Measurements from ENCODE around the gene CDK16. TPM values are rescaled to one million over a fixed set of nuclear protein-coding genes. Genes with fewer than 3 reads are reported as not detected.

The CDK16 gene
- total and polyA plus RNA-seq, 2 donors (not counting 3 experiments of a cell fraction or from before 2014, with no cell fraction given): 99.9 to 149 TPM

DNA sequence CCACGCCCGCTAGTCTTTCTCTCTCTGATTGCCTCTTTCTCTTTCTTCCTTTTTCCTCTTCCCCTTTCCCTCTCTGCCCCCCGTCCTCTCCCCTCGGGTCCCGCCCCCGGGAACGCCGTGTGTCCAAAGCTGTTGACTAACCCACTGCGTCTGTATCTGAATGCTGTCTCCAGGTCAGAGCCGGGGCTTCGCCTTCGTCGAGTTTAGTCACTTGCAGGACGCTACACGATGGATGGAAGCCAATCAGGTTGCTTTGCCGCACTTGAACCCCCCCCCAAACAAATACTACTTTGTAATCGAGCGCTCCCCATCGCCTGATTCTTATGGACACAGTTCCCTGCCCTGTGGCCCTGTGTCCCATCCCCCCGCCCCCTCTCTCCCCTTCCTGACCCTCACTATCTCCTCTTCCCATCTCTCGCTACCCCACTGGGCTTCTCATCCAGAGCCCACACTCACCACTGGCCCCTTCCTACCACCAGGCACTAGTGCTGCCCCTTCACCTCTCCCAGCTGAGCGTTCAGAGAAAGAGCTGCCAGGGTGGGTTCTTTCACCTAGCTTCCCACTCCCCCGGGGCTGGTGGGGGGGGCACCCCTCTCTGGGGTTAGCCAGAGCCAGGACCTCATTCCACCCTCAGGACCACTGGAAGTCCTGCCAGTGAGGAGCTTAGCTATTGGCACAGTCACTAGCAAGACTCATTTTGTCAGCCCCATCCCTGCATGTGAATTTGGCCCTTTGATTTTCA is 43.5 kb upstream of the CDK16 start:
- Histone ChIP-seq H3K79me2 (ENCODE audit: control insufficient read depth, insufficient read depth, low read length) (no peaks in the 10 kb centered on the region), H3K4me1 (ENCODE audit: control insufficient read depth, extremely low read depth, insufficient read depth, low read length) (no peaks in the 10 kb centered on the region), H3K9me1 (replicated peaks; ENCODE audit: control insufficient read depth, extremely low read depth, insufficient read depth, low read length) (no peaks in the 10 kb centered on the region), H3K36me3 (ENCODE audit: control insufficient read depth in 2 of 2, extremely low read depth in 1 of 2, insufficient read depth in 2 of 2, low read length in 2 of 2) (peaks cover 0 to 54% of the 10 kb centered on the region in 2 experiments), H3K4me2 (ENCODE audit: insufficient read depth, low read length) (no peak overlapping the region), H3K4me3 (replicated peaks in 1 of 3; ENCODE audit: insufficient read depth in 1 of 3, low read depth in 1 of 3, low read length in 3 of 3) (no peak overlapping the region), H3K27me3 (ENCODE audit: control insufficient read depth in 2 of 2, insufficient read depth in 2 of 2, low read length in 2 of 2) (no peaks in the 10 kb centered on the region), H3K9me3 (replicated peaks; ENCODE audit: control insufficient read depth, insufficient read depth, low read length) (no peaks in the 10 kb centered on the region), H3K9ac (replicated peaks; ENCODE audit: extremely low read depth, insufficient read depth, low read length) (no peak overlapping the region), H2AFZ (ENCODE audit: low read depth, low read length) (no peak overlapping the region), H3K27ac (ENCODE audit: insufficient read depth, low read depth, low read length) (no peak overlapping the region), H4K20me1 (replicated peaks; ENCODE audit: control insufficient read depth, extremely low read depth, insufficient read depth, low read length) (no peaks in the 10 kb centered on the region)
- ChIA-PET CTCF (no interaction called here), POLR2A (no interaction called here)
- FAIRE-seq: no peak
- TF ChIP-seq JUN (IDR thresholded peaks at IDR 0.05; ENCODE audit: borderline replicate concordance, insufficient read depth, insufficient read length, low read depth) (no peak), MYC (IDR thresholded peaks at IDR 0.05; ENCODE audit: low read depth, low read length) (no peak), EZH2 (IDR thresholded peaks at IDR 0.05; ENCODE audit: borderline replicate concordance, low read depth, low read length, severe bottlenecking) (no peak), FOS (IDR thresholded peaks at IDR 0.05; ENCODE audit: borderline replicate concordance, insufficient read depth, low read length) (no peak), GATA2 (IDR thresholded peaks at IDR 0.05; ENCODE audit: insufficient read depth, insufficient read length, low read depth, low read length) (no peak), POLR2A (IDR thresholded peaks at IDR 0.05; ENCODE audit: low read depth, low read length) (no peak), POLR2AphosphoS5 (IDR thresholded peaks at IDR 0.05; ENCODE audit: insufficient read depth, low read depth, low read length) (no peak)
- TF ChIP-seq, protein P1, sequence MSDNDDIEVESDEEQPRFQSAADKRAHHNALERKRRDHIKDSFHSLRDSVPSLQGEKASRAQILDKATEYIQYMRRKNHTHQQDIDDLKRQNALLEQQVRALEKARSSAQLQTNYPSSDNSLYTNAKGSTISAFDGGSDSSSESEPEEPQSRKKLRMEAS (IDR thresholded peaks at IDR 0.05; ENCODE audit: insufficient read depth, insufficient read length): no peak
- TF ChIP-seq, protein P2, sequence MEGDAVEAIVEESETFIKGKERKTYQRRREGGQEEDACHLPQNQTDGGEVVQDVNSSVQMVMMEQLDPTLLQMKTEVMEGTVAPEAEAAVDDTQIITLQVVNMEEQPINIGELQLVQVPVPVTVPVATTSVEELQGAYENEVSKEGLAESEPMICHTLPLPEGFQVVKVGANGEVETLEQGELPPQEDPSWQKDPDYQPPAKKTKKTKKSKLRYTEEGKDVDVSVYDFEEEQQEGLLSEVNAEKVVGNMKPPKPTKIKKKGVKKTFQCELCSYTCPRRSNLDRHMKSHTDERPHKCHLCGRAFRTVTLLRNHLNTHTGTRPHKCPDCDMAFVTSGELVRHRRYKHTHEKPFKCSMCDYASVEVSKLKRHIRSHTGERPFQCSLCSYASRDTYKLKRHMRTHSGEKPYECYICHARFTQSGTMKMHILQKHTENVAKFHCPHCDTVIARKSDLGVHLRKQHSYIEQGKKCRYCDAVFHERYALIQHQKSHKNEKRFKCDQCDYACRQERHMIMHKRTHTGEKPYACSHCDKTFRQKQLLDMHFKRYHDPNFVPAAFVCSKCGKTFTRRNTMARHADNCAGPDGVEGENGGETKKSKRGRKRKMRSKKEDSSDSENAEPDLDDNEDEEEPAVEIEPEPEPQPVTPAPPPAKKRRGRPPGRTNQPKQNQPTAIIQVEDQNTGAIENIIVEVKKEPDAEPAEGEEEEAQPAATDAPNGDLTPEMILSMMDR (IDR thresholded peaks at IDR 0.05; ENCODE audit: extremely low read depth in 1 of 2, insufficient read depth in 1 of 2, low read depth in 1 of 2, low read length in 2 of 2): no peak
- dilution Hi-C loops (cut with MboI; ENCODE audit: extremely low pct_ligation_motif_present, low sequenced_read_pairs) (no loop called here), intact Hi-C loops (cut with micrococcal nuclease) (no loop called here)
- no TSS peak for BruUV-seq (replicated peaks)
- DNase-seq (ENCODE audit: low read depth, low spot score): no peak

Measured in endothelial cell of umbilical vein (primary cell).